GM18873 (cell line): ENCODE data around the gene MED23.
A peak's percentile ranks its signal among the peaks of the same experiment; 100 is the strongest.

Experiments
- ATAC-seq: cut with Tn5 transposase; IDR thresholded peaks from one replicate; pipeline ENCODE4 v1.9.1; 2021; ENCODE audit warnings: mild to moderate bottlenecking, moderate library complexity, moderate number of reproducible peaks; ENCODE audit not compliant: unreplicated experiment, low FRiP score

MED23 gene

DNA sequence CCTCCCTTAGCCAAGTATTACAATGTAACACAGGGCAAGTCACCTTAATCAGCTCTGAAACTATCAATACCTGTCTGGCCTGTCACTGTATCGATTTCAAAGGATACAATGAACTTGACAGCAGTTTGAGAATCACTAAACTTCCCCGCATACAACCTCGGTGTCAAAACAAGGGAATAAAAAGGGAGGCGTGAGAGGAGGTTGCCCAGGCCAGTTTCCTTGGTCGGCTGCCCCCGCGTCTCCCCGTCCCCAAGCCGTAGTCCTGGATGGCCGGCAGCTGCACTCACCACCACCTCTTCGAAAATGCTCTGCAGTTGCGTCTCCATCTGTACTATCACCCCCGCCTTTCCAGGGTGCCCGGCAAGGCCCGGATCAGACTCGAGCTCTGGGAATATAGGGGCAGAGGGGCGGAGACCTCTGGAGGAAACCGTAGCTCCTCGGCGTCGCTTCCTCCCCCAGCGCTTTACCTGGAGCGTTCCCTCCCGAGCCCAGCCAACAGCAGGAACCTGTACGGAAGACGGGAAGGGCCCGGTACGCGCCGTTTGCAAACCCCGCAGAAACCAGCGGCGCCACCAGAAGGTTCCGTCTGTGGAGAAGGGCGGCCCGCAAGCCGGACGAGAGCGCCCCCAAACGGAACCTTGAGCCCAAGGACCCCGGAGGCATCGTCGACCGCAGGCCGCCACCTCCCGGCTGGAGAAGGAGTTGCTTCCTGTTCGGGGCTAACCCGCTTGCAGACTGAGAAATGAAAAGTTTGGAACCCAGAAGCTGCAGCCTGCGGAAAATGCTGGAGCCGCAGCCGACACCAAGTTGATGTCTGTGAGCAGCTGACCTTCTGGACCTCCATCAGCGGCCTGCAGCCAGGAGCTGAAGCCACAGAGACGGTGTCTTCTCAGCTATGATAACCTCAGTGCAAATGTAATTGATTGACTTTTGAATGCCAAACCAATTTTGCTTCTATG lies at the start of gene MED23:
Gene MED23 (minus strand): TSS at position 519 of the 959 bp plus-strand sequence. CDS start 193 bp downstream, at position 326.
- peak; percentile 93 for ATAC-seq

DNA sequence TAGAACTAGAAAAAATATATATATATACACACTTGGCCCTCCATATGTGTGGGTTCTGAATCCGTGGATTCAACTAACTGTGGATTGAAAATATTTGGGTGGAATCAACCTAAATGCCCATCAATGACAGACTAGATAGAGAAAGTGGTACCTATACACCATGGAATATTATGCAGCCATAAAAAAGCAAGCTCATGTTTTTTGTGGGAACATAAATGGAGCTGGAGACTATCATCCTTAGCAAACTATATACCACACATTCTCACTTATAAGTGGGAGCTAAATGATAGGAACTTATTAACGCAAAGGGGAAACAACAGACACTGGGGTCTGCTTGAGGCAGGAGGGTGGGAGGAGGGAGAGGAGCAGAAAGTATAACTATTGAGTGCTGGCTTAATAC lies 45.1 kb upstream of the MED23 start:
- no peak for ATAC-seq

DNA sequence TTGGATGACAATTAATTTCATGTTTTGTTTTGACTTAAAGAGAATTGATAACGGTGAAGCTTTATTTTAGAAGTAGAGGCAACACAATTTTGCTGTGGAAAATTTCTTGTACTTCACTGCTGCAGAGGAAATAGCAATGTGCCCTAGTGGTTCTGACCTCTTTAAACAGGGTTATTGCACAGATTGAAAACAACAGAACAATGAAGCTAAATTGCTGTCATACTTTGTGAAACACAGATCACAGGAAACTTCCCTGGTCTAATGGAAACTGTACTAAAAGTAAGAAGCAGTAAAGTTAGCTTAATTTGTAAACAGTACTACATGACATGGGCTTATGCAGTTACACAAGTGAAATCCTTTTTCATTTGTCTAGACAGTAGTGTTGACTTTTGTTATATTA lies 41.8 kb upstream of the MED23 start:
- ATAC-seq: no peak

GRCh38 chr6:131663578-131664165 lies 35.6 kb upstream of the MED23 start:
- no peak for ATAC-seq

DNA sequence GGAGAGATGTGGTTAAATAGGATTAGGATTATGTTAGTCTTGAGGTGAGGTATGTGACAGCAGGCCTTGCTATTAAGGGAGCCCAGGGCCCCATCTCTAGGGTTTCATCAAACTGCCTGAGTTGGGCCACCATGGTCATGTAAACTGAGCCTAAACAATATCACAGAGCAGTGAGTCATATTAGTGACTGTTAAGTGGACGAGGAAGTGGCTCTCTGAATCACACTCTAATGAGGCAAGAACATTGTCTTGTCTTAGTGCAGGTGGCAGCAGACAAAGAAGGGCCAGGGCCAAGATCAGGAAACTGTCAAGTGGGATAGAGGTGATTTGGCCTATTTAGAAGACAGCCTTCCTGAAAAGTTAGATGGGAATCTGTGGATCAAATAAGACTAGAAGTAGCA lies 32.2 kb upstream of the MED23 start:
- ATAC-seq: no peak

DNA sequence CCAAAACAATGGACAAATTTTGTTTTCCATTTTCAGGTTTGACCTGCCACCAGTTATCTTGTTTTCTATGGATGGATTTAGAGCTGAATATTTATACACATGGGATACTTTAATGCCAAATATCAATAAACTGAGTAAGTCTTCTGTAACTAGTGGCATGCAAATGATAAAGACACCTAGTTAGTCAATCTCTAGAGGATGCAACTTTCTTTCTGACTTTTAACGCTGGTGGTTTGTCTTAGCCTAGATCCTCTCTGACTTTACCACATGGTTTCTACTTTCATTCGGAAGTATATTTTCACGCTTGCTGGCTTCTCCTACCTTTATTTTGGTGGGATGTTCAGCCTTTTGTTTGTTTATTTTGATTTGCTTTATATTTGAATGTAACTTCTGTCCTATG lies 30.2 kb upstream of the MED23 start:
- ATAC-seq: no peak

DNA sequence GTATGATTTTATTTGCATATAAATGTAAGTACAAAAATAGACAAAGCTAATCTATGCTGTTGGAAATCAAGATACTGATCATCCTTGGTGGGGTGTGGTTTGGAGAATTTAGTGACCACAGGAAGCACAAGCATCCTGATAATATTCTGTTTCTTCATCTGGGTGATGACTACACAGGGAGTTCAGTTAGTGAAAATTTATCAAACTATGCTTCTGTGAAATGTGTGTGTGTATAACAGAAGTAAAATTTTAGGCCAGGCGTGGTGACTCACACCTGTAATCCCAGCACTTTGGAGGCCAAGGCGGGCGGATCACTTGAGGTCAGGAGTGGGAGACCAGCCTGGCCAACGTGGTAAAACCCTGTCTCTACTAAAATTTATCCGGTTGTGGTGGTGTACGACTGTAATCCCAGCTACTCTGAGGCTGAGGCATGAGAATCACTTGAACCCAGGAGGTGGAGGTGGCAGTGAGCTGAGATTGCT lies 29.6 kb upstream of the MED23 start:
- no peak for ATAC-seq

- no peak for ATAC-seq
These were observed 29.2 kb upstream of the MED23 start for GRCh38 chr6:131657222-131657621.

- no peak for ATAC-seq
These were observed 28.6 kb upstream of the MED23 start for GRCh38 chr6:131656667-131657066.

DNA sequence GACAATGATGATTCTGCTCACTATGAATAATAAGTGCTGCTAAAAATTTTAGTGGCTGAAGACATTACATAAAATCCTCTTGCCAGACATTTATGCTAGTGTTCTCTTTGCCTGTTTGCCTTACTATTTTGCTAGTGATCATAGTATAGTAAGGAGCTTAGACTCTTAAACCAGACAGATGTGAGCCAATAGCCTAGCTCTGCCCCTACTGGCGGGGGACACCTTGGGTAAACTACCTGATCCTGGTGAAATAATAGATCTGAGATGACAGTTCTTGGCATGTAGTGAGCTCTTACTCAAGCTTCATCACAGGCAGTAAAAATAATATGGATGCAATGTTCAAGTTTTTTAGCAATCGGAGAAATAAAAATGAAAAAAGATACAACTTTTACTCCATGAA lies 27.9 kb upstream of the MED23 start:
- no peak for ATAC-seq

- ATAC-seq: no peak
These were observed 27.3 kb upstream of the MED23 start for GRCh38 chr6:131655387-131655786.

- no peak for ATAC-seq
These were observed 26.3 kb upstream of the MED23 start for GRCh38 chr6:131654326-131654725.

DNA sequence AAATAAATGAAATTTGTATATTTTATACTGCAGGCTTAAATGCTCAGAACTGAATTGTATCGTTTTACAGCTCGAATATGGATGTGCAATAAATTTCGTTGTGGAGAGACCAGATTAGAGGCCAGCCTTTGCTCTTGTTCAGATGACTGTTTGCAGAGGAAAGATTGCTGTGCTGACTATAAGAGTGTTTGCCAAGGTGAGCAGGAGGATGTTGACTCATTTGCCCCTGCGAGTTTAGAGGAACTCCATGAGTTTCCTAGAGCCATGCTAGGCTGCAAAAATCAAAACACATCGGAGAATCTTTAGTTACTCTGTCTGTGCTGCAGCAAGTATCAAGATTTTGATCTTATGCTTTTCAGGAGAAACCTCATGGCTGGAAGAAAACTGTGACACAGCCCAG lies 24.4 kb upstream of the MED23 start:
- no peak for ATAC-seq

DNA sequence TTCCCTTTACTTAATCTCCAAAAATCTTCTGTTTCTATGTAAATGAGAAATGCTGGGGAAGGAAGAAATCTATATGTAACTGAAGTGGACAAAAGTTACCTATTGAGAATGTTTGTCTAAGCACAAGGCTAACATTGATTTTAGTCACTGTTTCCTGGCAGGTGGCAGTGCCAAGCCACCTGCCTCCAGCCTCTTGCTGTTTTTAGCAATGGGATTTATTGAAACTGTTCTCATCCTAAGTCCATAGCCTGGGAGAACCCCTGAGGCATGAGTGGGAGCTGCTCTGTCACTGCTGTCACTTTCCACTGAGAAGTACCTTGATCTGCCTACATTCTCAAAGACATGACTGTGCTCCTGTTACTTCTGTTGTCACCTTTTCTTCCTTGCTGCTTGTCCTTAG lies 23.7 kb upstream of the MED23 start:
- ATAC-seq: no peak

- no peak for ATAC-seq
These were observed 18.2 kb upstream of the MED23 start for GRCh38 chr6:131646249-131646670.

DNA sequence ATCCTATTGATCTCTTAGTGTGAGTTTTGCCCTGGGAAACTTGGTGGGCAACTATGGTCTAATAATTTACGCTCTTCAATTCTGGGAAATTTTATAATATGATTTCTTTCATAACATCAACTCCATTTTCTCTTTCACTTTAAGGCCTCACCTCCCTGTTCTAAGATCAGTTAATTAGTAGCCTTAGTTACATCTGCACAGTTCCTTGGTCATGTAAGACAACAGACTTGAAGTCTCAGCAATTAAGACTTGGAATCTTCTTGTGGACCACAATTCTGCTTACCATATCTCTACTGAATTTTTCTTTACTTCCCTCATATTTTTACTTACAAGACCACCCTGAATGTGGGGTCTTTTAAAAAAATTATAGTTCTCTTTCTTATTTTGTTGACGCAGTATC lies 17.8 kb upstream of the MED23 start:
- no peak for ATAC-seq

- ATAC-seq: no peak
These were observed 16.9 kb upstream of the MED23 start for GRCh38 chr6:131644921-131645320.

GRCh38 chr6:131643855-131644460 lies 15.9 kb upstream of the MED23 start:
- ATAC-seq: no peak

DNA sequence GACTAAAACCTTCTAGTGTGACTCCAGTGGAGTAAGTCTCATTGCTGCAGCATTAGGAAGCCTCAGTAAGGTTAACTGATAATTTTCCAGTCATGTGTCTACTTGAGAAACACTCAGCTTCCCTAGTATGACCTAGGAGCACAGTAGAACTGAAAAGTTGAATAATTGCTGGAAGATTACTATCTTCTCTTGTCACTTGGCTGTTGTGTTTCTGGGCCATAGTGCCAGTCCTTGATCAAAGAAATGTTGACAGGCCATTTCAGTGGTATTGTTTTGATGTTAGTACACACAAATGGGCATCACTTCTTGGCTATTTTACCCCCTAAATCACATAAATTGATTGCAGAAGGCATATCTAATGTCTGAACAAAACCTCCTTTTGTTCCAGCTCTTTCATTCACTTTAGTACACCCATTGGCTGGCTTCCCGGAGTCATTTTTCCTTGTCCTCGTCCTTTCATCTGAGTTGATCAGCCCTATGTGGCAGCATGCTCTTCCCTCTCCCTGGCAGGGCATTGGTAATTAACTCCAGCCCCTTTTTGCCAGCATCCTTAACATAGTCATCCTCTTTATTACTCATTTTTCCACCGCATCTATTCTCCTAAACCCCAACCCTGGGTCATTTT lies 15.1 kb upstream of the MED23 start:
- ATAC-seq: no peak

GRCh38 chr6:131642565-131642964 lies 14.5 kb upstream of the MED23 start:
- ATAC-seq: no peak

DNA sequence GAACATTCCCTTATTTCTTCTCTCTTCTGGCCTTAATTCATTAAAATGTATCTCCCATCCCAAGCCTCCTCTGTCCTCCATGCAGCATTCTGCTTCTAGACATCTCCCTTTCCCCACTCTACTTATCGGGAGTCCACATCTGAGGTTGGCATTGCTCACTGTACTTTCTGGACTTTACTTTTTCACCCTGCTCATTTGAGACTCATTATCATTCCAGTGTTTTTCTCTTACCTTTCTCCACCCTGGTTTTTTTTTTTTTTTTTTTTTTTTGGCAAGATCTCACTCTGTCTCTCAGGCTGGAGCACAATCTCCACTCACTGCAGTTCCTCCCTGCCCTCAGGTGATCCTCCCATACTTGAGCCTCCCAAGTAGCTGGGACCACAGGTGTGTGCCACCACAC lies 13.5 kb upstream of the MED23 start:
- ATAC-seq: no peak
